GM13977 (cell line): ENCODE results near the gene ZNF24.

ENCODE experiments used
- DNase-seq: peaks from one replicate; pipeline ENCODE4 v3.0.0; 2012; ENCODE audit warnings: low spot score
- CTCF ChIP-seq: IDR thresholded peaks from 2 replicates; pipeline ENCODE4 v1.5.1; 2012; ENCODE audit warnings: mild to moderate bottlenecking, control low read depth; ENCODE audit not compliant: insufficient read depth; ENCODE audit errors: extremely low read depth, missing control alignments
- in situ Hi-C: fragments of 300-500 bp; cut with MboI; formaldehyde crosslinking; loops from one replicate; pipeline ENCODE4 v1.12.0; 2022; ENCODE audit warnings: low sequenced_read_pairs, low pct_unique_long_range_greater_than_20kb, mixed read lengths, inconsistent platforms; ENCODE audit not compliant: unreplicated experiment

Gene ZNF24

GRCh38 chr18:35376393-35376741 is 32.1 kb upstream of the ZNF24 start:
- in situ Hi-C loops = loop anchor here (10.0 to 25.0 kb wide), 2 partner anchors 152 to 911 kb away; partner anchors contain the start of gene FHOD3
- no peak for TF ChIP-seq CTCF
- DNase-seq = peak; percentile 62

GRCh38 chr18:35374708-35375107 is 30.5 kb upstream of the ZNF24 start:
- in situ Hi-C loops = loop anchor here (10.0 to 25.0 kb wide), 3 partner anchors 150 to 913 kb away; partner anchors contain the start of gene FHOD3
- DNase-seq = no peak
- no peak for TF ChIP-seq CTCF

- in situ Hi-C loops = loop anchor here (10.0 to 25.0 kb wide), 2 partner anchors 147 to 359 kb away; no protein-coding TSS in a partner anchor
- DNase-seq = no peak
- no peak for TF ChIP-seq CTCF
Measured at GRCh38 chr18:35371412-35372195, 27.4 kb upstream of the ZNF24 start.

DNA sequence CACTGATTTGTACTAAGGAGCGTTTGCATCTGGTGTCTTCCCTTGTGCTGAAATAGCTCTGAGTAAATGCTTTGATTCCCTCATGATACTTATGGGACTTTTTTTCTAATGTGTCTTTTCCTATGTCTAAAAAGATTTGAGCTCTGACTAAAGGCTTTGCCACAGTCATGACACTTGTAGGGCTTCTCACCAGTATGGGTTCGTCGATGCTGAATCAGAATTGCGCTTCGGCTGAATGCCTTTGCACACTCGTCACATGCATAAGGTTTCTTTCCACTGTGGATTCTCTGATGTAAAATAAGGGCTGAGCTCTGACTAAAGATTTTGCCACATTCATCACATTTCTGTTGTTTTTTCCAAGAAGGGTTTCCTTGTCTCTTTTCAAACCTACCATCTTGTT is 24.9 kb upstream of the ZNF24 start:
- in situ Hi-C loops = loop anchor here (25.0 kb wide), 1 partner anchor 357 kb away; no protein-coding TSS in a partner anchor

DNA sequence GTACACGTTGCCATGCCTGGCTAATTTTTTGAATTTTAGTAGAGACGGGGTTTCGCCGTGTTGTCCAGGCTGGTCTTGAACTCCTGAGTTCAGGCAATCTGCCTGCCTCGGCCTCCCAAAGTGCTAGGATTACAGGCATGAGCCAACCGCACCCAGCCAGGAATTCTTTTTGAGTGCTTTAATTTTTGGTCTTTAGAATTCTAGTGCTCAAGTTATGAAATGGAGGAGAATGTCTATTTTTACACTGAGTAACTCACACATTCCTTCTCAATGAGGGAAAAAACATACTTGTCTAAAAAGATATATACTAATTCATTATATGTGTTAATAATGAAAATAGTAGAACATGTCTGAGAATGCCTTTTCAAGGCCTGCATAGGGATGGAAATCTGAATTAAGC is 24.4 kb upstream of the ZNF24 start:
- in situ Hi-C loops = loop anchor here (25.0 kb wide), 1 partner anchor 356 kb away; no protein-coding TSS in a partner anchor
- TF ChIP-seq CTCF = no peak
- no peak for DNase-seq

More for the DNA sequence above, 24.9 kb upstream of the ZNF24 start:
- no peak for TF ChIP-seq CTCF
- no peak for DNase-seq

DNA sequence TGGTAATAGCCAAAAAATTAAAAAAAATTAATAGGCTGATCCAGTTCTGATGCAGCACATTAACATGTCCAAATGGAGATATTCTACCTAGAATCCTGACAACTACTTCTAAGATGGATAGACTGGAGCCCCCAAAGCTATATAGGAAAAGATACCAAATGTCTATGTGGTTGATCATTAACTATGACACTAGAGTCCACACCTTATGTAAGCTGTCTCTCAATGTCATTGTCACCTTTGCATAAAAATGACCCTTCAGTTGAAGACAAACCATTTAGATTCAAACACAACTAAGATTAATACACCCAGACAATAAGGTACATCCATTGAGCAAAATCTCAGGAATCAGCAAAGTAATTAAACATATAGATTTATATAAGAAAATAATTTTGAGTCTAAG is 18.3 kb upstream of the ZNF24 start:
- DNase-seq = no peak
- no peak for TF ChIP-seq CTCF
- in situ Hi-C loops = loop anchor here (25.0 kb wide), 1 partner anchor 350 kb away; no protein-coding TSS in a partner anchor
